DOHH2 (cell line): Measurements from ENCODE around the gene DHRS7B.

ENCODE experiments used
- H3F3A ChIP-seq: fragments of 200-600 bp; sonication (generic), shearing (Covaris generic); 2 replicates; pipeline ENCODE4 v1.6.0; 2016; ENCODE audit warnings: antibody characterized with exemption, mild to moderate bottlenecking; ENCODE audit not compliant: control insufficient read depth, insufficient read depth
- H3K27ac ChIP-seq: fragments of 200-600 bp; sonication (generic); 2 replicates; pipeline ENCODE4 v1.5.1; 2014; ENCODE audit warnings: low read depth, mild to moderate bottlenecking, low read length, moderate library complexity
- H3K27me3 ChIP-seq: fragments of 200-600 bp; sonication (generic); 2 replicates; pipeline ENCODE4 v1.6.1; 2014; ENCODE audit warnings: mild to moderate bottlenecking, low read length, mixed read lengths; ENCODE audit not compliant: control insufficient read depth
- H3K36me3 ChIP-seq: fragments of 200-600 bp; sonication (generic); 2 replicates; pipeline ENCODE4 v1.6.1; 2014; ENCODE audit warnings: mild to moderate bottlenecking, low read length, moderate library complexity, mixed read lengths; ENCODE audit not compliant: control insufficient read depth
- H3K4me1 ChIP-seq: fragments of 200-600 bp; sonication (generic); 2 replicates; pipeline ENCODE4 v1.6.1; 2014; ENCODE audit warnings: mild to moderate bottlenecking, low read length, mixed read lengths; ENCODE audit not compliant: control insufficient read depth
- H3K4me2 ChIP-seq: fragments of 200-600 bp; sonication (generic); 2 replicates; pipeline ENCODE4 v1.6.0; 2014; ENCODE audit warnings: mild to moderate bottlenecking, low read length, moderate library complexity
- H3K4me3 ChIP-seq: fragments of 200-600 bp; sonication (generic); 2 replicates; pipeline ENCODE4 v1.5.1; 2014; ENCODE audit warnings: mild to moderate bottlenecking, low read length, mixed read lengths
- H3K79me2 ChIP-seq: fragments of 200-600 bp; sonication (generic); 2 replicates; pipeline ENCODE4 v1.6.1; 2014; ENCODE audit warnings: mild to moderate bottlenecking, low read length, mixed read lengths; ENCODE audit not compliant: control insufficient read depth
- H3K9me2 ChIP-seq: fragments of 200-600 bp; sonication (generic); replicated peaks from 2 replicates; pipeline ENCODE4 v1.6.1; 2014; ENCODE audit warnings: mild to moderate bottlenecking, low read length, mixed read lengths; ENCODE audit not compliant: control insufficient read depth
- H3K9me3 ChIP-seq: fragments of 200-600 bp; sonication (generic); 2 replicates; pipeline ENCODE4 v1.6.1; 2014; ENCODE audit warnings: antibody characterized with exemption, low read length, mixed read lengths; ENCODE audit not compliant: control insufficient read depth, insufficient read depth
- H4K20me1 ChIP-seq: fragments of 200-600 bp; sonication (generic); 2 replicates; pipeline ENCODE4 v1.6.0; 2014; ENCODE audit warnings: low read depth, mild to moderate bottlenecking, antibody characterized with exemption, low read length, moderate library complexity; ENCODE audit not compliant: control insufficient read depth, insufficient read depth
- EZH2phosphoT487 ChIP-seq: fragments of 200-600 bp; sonication (generic); IDR thresholded peaks from 2 replicates; pipeline ENCODE4 v1.6.1; 2017; ENCODE audit warnings: borderline replicate concordance, mild to moderate bottlenecking, antibody characterized with exemption, low read length, moderate library complexity, mixed read lengths
- TF ChIP-seq, protein P1 (sequence below): fragments of 200-600 bp; sonication (generic); IDR thresholded peaks from one replicate; pipeline ENCODE4 v1.5.1; 2014; ENCODE audit warnings: antibody characterized with exemption, mild to moderate bottlenecking, low read depth, low read length; ENCODE audit not compliant: poor library complexity, severe bottlenecking

DHRS7B gene

DNA sequence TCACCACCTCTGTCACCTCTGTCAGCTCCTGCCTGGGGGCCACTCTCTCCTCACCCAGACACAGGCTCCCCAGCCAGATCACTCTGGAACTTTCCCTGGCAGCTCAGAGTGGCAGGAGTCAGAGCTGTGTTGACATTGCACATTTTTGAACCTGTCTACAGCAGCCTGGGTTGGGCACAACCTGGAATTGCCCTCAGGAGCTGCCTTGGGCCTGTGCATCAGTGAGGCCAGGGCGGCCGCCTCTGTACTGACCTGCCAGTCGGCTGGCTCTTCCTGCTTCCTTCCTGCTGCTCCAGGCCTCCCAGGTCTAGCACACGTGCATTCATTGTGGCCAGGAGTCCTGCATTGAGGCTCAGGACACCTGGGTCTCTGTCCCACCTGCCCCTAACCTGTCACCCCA is 101.3 kb downstream of the DHRS7B start:
- Histone ChIP-seq H3F3A (no peaks in the 10 kb centered on the region), H3K27me3 (no peaks in the 10 kb centered on the region), H3K27ac (no peak overlapping the region), H3K36me3 (no peaks in the 10 kb centered on the region), H3K9me3 (no peaks in the 10 kb centered on the region), H3K79me2 (no peaks in the 10 kb centered on the region), H3K9me2 (no peaks in the 10 kb centered on the region), H3K4me2 (no peak overlapping the region), H3K4me1 (no peaks in the 10 kb centered on the region), H3K4me3 (no peak overlapping the region), H4K20me1 (no peaks in the 10 kb centered on the region)
- TF ChIP-seq, protein P1, sequence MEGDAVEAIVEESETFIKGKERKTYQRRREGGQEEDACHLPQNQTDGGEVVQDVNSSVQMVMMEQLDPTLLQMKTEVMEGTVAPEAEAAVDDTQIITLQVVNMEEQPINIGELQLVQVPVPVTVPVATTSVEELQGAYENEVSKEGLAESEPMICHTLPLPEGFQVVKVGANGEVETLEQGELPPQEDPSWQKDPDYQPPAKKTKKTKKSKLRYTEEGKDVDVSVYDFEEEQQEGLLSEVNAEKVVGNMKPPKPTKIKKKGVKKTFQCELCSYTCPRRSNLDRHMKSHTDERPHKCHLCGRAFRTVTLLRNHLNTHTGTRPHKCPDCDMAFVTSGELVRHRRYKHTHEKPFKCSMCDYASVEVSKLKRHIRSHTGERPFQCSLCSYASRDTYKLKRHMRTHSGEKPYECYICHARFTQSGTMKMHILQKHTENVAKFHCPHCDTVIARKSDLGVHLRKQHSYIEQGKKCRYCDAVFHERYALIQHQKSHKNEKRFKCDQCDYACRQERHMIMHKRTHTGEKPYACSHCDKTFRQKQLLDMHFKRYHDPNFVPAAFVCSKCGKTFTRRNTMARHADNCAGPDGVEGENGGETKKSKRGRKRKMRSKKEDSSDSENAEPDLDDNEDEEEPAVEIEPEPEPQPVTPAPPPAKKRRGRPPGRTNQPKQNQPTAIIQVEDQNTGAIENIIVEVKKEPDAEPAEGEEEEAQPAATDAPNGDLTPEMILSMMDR: no peak
- TF ChIP-seq EZH2phosphoT487: no peak

- Histone ChIP-seq H3K79me2 (no peaks in the 10 kb centered on the region), H3K4me1 (no peaks in the 10 kb centered on the region), H3K4me3 (no peak overlapping the region), H4K20me1 (no peaks in the 10 kb centered on the region), H3K4me2 (no peak overlapping the region), H3K9me2 (no peaks in the 10 kb centered on the region), H3F3A (no peaks in the 10 kb centered on the region), H3K9me3 (no peaks in the 10 kb centered on the region), H3K27me3 (no peaks in the 10 kb centered on the region), H3K27ac (no peak overlapping the region), H3K36me3 (no peaks in the 10 kb centered on the region)
- TF ChIP-seq, protein P1: no peak
- TF ChIP-seq EZH2phosphoT487: no peak
Observed at GRCh38 chr17:21228845-21229244, 102.1 kb downstream of the DHRS7B start.

DNA sequence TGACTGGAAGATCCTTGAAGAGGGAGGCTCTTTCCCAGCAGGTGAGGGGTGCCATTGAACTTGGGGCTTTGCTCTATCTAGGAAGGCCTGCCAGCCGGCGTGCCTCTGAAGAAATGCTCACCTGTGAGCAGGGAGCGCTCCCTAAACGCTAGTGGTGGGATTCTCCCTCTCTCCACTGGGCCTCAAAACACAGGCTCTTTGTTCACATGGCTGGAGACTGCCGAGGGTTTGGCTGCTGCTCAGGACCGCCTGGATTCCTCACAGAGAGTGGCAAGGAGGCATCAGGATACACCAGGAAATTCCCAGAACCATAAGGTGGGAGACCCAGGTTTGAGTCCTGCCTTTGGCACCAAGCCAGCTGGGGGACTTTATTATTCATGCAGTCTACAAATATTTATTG is 104.8 kb downstream of the DHRS7B start:
- H3K4me3 ChIP-seq: no peak overlapping the region
- no peaks in the 10 kb centered on the region for H3K79me2 ChIP-seq
- TF ChIP-seq, protein P1: no peak
- no peak for TF ChIP-seq EZH2phosphoT487
- H3K4me1 ChIP-seq: no peaks in the 10 kb centered on the region
- H3K9me3 ChIP-seq: no peaks in the 10 kb centered on the region
- no peaks in the 10 kb centered on the region for H3K9me2 ChIP-seq
- no peaks in the 10 kb centered on the region for H4K20me1 ChIP-seq
- no peaks in the 10 kb centered on the region for H3K36me3 ChIP-seq
- no peak overlapping the region for H3K4me2 ChIP-seq
- no peaks in the 10 kb centered on the region for H3K27me3 ChIP-seq
- no peak overlapping the region for H3K27ac ChIP-seq
- no peaks in the 10 kb centered on the region for H3F3A ChIP-seq
